Panc1 (cell line): ENCODE measurements around the gene MSI2. TPM values are rescaled to one million over a fixed set of nuclear protein-coding genes. Genes with fewer than 3 reads are reported as not detected.

Experiments used
- ATAC-seq: fragments of 200-7000 bp; cut with Tn5 transposase; 2 replicates; pipeline ENCODE4 v1.9.1; 2020; ENCODE audit warnings: mild to moderate bottlenecking, moderate library complexity
- BruUV-seq: library from RNA; stranded (reverse); fragments of 400-500 nt; replicated peaks from 2 replicates; lab custom pipeline; 2021; lab: Mats Ljungman, UMichigan
- CTCF ChIA-PET: fragments of 300-600 bp; sonication (Branson Sonifier 250); formaldehyde crosslinking; loops from one replicate; lab custom pipeline; 2022; ENCODE audit warnings: antibody characterized with exemption; lab: Charles Lee
- POLR2A ChIA-PET: fragments of 300-600 bp; sonication (Branson Sonifier 250); formaldehyde crosslinking; loops from one replicate; lab custom pipeline; 2022; ENCODE audit warnings: antibody characterized with exemption; lab: Charles Lee
- DNase-seq: peaks from one replicate; pipeline ENCODE4 v3.0.0-alpha.2; 2010; ENCODE audit warnings: low read depth, low spot score
- H3K27ac ChIP-seq: 2 replicates; pipeline ENCODE4 v1.5.1; 2011; ENCODE audit warnings: mild to moderate bottlenecking, low read length, inconsistent platforms
- H3K27me3 ChIP-seq: fragments of 200-500 bp; sonication (Bioruptor generic); 2 replicates; pipeline ENCODE4 v1.6.0; 2014; ENCODE audit warnings: low read length, inconsistent platforms; ENCODE audit not compliant: control insufficient read depth, insufficient read depth
- H3K36me3 ChIP-seq: fragments of 200-500 bp; sonication (Bioruptor generic); 2 replicates; pipeline ENCODE4 v1.5.1; 2014; ENCODE audit warnings: inconsistent platforms, mild to moderate bottlenecking, low read length, moderate library complexity; ENCODE audit not compliant: control insufficient read depth, insufficient read depth
- H3K4me1 ChIP-seq: 2 replicates; pipeline ENCODE4 v1.5.1; 2011; ENCODE audit warnings: inconsistent platforms, mild to moderate bottlenecking, low read length, moderate library complexity; ENCODE audit not compliant: control insufficient read depth, insufficient read depth
- H3K4me3 ChIP-seq, 2 experiments: 2 replicates each; pipeline ENCODE4 v1.5.1; 2011 to 2012; ENCODE audit warnings: low read depth in 2 of 2, low read length in 2 of 2, mild to moderate bottlenecking in 2 of 2, inconsistent platforms in 1 of 2, moderate library complexity in 1 of 2
- H3K9me3 ChIP-seq: fragments of 200-500 bp; sonication (Bioruptor generic); 2 replicates; pipeline ENCODE4 v1.5.1; 2014; ENCODE audit warnings: low read depth, mild to moderate bottlenecking, inconsistent platforms, low read length, moderate library complexity; ENCODE audit not compliant: control insufficient read depth, insufficient read depth
- CTCF ChIP-seq: fragments of 450-650 bp; IDR thresholded peaks from 2 replicates; pipeline ENCODE4 v1.5.1; 2017; ENCODE audit warnings: mild to moderate bottlenecking
- POLR2AphosphoS5 ChIP-seq: IDR thresholded peaks from 2 replicates; pipeline ENCODE4 v1.6.1; 2012; ENCODE audit warnings: mild to moderate bottlenecking, low read depth, low read length, moderate library complexity
- REST ChIP-seq, 2 experiments: IDR thresholded peaks; 2 replicates each; pipeline ENCODE4 v1.6.1; 2011 to 2012; ENCODE audit warnings: low read depth in 2 of 2, control low read depth in 1 of 2, low read length in 1 of 2, mild to moderate bottlenecking in 1 of 2, moderate library complexity in 1 of 2; ENCODE audit not compliant: insufficient read depth in 1 of 2
- SIN3A ChIP-seq: IDR thresholded peaks from 2 replicates; pipeline ENCODE4 v1.6.1; 2012; ENCODE audit warnings: low read depth, mild to moderate bottlenecking, low read length, moderate library complexity, borderline replicate concordance; ENCODE audit not compliant: insufficient read depth
- TCF7L2 ChIP-seq: IDR thresholded peaks from 2 replicates; pipeline ENCODE4 v1.6.1; 2011; ENCODE audit warnings: mild to moderate bottlenecking, low read depth, low read length, inconsistent platforms
- in situ Hi-C: cut with HindIII; loops from 2 replicates; pipeline ENCODE4 v1.10.0; 2016; ENCODE audit warnings: low sequenced_read_pairs, low pct_unique_long_range_greater_than_20kb
- intact Hi-C: fragments of 100-400 bp; cut with micrococcal nuclease; formaldehyde crosslinking; loops from one replicate; pipeline ENCODE4 v1.10.0; 2022; ENCODE audit not compliant: unreplicated experiment
- total RNA-seq: library from RNA; stranded (reverse); gene quantifications from one replicate; pipeline ENCODE4 v1.2.1, GENCODE V29; 2021; ENCODE audit not compliant: unreplicated experiment

Gene MSI2
- total RNA-seq, 1 experiment from 2014 or later, result 38.5 TPM

GRCh38 chr17:57277923-57278604, 21.7 kb downstream of the MSI2 start:
- TF ChIP-seq REST (IDR thresholded peaks at IDR 0.05; ENCODE audit: insufficient read depth in 1 of 2, low read depth in 2 of 2, low read length in 1 of 2), result no peak
- no peak for TF ChIP-seq CTCF
- no peak for TF ChIP-seq TCF7L2
- no peak for TF ChIP-seq SIN3A
- no peak for TF ChIP-seq POLR2AphosphoS5
- H3K4me1 ChIP-seq, result no peaks in the 10 kb centered on the region
- H3K4me3 ChIP-seq, result no peak overlapping the region
- intact Hi-C loops, result no loop called here
- no TSS peak for BruUV-seq
- ATAC-seq (no peak), DNase-seq (no peak)
- no peaks in the 10 kb centered on the region for H3K27me3 ChIP-seq
- CTCF ChIA-PET, result no interaction called here
- H3K27ac ChIP-seq, result no peak overlapping the region
- POLR2A ChIA-PET, result no interaction called here
- H3K9me3 ChIP-seq, result no peaks in the 10 kb centered on the region
- in situ Hi-C loops, result no loop called here
- no peaks in the 10 kb centered on the region for H3K36me3 ChIP-seq

- intact Hi-C loops, result no loop called here
- TF ChIP-seq TCF7L2, result no peak
- no peak for TF ChIP-seq CTCF
- TF ChIP-seq SIN3A, result no peak
- no peak for TF ChIP-seq REST (IDR thresholded peaks at IDR 0.05; ENCODE audit: insufficient read depth in 1 of 2, low read depth in 2 of 2, low read length in 1 of 2)
- BruUV-seq, result no TSS peak
- no peaks in the 10 kb centered on the region for H3K9me3 ChIP-seq
- no peak for ATAC-seq
- H3K27me3 ChIP-seq, result no peaks in the 10 kb centered on the region
- in situ Hi-C loops, result no loop called here
- no peaks in the 10 kb centered on the region for H3K36me3 ChIP-seq
- no peak for DNase-seq
- H3K4me1 ChIP-seq, result no peaks in the 10 kb centered on the region
- no peak overlapping the region for H3K4me3 ChIP-seq
- H3K27ac ChIP-seq, result no peak overlapping the region
- ChIA-PET POLR2A (interaction anchor here (0.5 kb wide), 1 partner anchor 192 kb away, joined by 4 read pairs; no protein-coding TSS in a partner anchor), CTCF (no interaction called here)
Observed at GRCh38 chr17:57278740-57279387, 22.5 kb downstream of the MSI2 start.
